Left lung (tissue), 14 donors: ENCODE measurements around the gene MFSD8. TPM values are rescaled to one million over a fixed set of nuclear protein-coding genes. Genes with fewer than 3 reads are reported as not detected.

Experiments used
- ATAC-seq: fragments of 200-7000 bp; cut with Tn5 transposase; one replicate; pipeline ENCODE4 v1.9.1; 2020; ENCODE audit warnings: moderate library complexity
- DNase-seq, 4 donors: peaks; one replicate each; pipeline ENCODE4 v3.0.0-alpha.2; 2013 to 2020
- H3K27ac ChIP-seq, 2 donors: fragments of 200-600 bp; sonication (generic) in 1 of 2; one replicate each; pipeline versions ENCODE4 v1.5.0 to v1.8.0; 2020 to 2021
- H3K27me3 ChIP-seq, 2 donors: fragments of 200-600 bp; sonication (generic) in 1 of 2; one replicate each; pipeline versions ENCODE4 v1.5.0 to v1.8.0; 2020 to 2021
- H3K36me3 ChIP-seq, 2 donors: fragments of 200-600 bp; sonication (generic) in 1 of 2; one replicate each; pipeline versions ENCODE4 v1.5.0 to v1.8.0; 2020 to 2021
- H3K4me1 ChIP-seq, 2 donors: fragments of 200-600 bp; one replicate each; pipeline ENCODE4 v1.8.0; 2021
- H3K4me3 ChIP-seq, 2 donors: fragments of 200-600 bp; sonication (generic) in 1 of 2; one replicate each; pipeline versions ENCODE4 v1.5.0 to v1.8.0; 2020 to 2021; ENCODE audit warnings: mild to moderate bottlenecking in 1 of 2
- H3K9me3 ChIP-seq, 2 donors: fragments of 200-600 bp; sonication (generic) in 1 of 2; one replicate each; pipeline versions ENCODE4 v1.5.0 to v1.8.0; 2020 to 2021
- intact Hi-C, 2 donors: fragments of 100-400 bp; cut with DNase I; formaldehyde crosslinking; loops; one replicate each; pipeline versions ENCODE4 v1.11.2 to v1.14.2; 2022
- long read RNA-seq, 12 donors: library from polyadenylated mRNA in 2 of 12; unstranded in 2 of 12; transcript quantifications; one replicate each; pipeline ENCODE4 v2.0.0 and lab custom pipeline, GENCODE V29; 2019 to 2026
- polyA plus RNA-seq, 6 donors: library from polyadenylated mRNA; unstranded; fragments of 120-200 nt; gene quantifications; one replicate each; pipeline ENCODE4 v1.2.1, GENCODE V29; 2013; ENCODE audit not compliant: insufficient read length in 6 of 6
- total RNA-seq, 2 donors: library from RNA; stranded (reverse); fragmentation: NEBNext Ultra II Directional; extraction: Animal tissue kit (Norgen Biotek cat#: 25700); gene quantifications; one replicate each; pipeline ENCODE4 v1.2.1, GENCODE V29; 2021
- TF ChIP-seq, protein P1 (sequence below), 2 donors: fragments of 200-600 bp; sonication (generic) in 1 of 2; IDR thresholded peaks; one replicate each; pipeline versions ENCODE4 v1.5.0 to v1.8.0; 2021; ENCODE audit warnings: antibody characterized with exemption in 2 of 2
- donor health status: DM: no; HTN: yes; CAD: no.
- donor health status: DM: no; HTN: no; CAD: no.

The MFSD8 gene, protein sequence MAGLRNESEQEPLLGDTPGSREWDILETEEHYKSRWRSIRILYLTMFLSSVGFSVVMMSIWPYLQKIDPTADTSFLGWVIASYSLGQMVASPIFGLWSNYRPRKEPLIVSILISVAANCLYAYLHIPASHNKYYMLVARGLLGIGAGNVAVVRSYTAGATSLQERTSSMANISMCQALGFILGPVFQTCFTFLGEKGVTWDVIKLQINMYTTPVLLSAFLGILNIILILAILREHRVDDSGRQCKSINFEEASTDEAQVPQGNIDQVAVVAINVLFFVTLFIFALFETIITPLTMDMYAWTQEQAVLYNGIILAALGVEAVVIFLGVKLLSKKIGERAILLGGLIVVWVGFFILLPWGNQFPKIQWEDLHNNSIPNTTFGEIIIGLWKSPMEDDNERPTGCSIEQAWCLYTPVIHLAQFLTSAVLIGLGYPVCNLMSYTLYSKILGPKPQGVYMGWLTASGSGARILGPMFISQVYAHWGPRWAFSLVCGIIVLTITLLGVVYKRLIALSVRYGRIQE
- total RNA-seq (10 to 100 TPM; 18.3 to 21.5 TPM), polyA plus RNA-seq (10 to 100 TPM; 26.5 to 37.2 (median 31.4) TPM)
- long read RNA-seq, donor 1, partial matches to known transcripts, result 0 of 6 reads
- long read RNA-seq, donor 1, other reads (novel, unspliced or antisense), result 0 of 6 reads
- long read RNA-seq, donor 2, full-length matches to known transcripts, result 9 of 9 reads
- long read RNA-seq, donor 2, partial matches to known transcripts, result 0 of 9 reads
- long read RNA-seq, donor 2, other reads (novel, unspliced or antisense), result 0 of 9 reads
- long read RNA-seq, donor 3, full-length matches to known transcripts, result 2 of 2 reads
- long read RNA-seq, donor 3, partial matches to known transcripts, result 0 of 2 reads
- long read RNA-seq, donor 3, other reads (novel, unspliced or antisense), result 0 of 2 reads
- long read RNA-seq, donor 4, full-length matches to known transcripts, result 2 of 3 reads
- long read RNA-seq, donor 4, partial matches to known transcripts, result 0 of 3 reads
- long read RNA-seq, donor 4, other reads (novel, unspliced or antisense), result 1 of 3 reads
- long read RNA-seq, donor 5, transcript MFSD8-214 (4 exons, 886 nt), result major isoform, 7 of 24 reads
- long read RNA-seq, donor 5, partial matches to known transcripts, result 16 of 24 reads
- long read RNA-seq, donor 5, other reads (novel, unspliced or antisense), result 0 of 24 reads
- long read RNA-seq, donor 6, partial matches to known transcripts, result 0 of 4 reads
- long read RNA-seq, donor 6, other reads (novel, unspliced or antisense), result 0 of 4 reads
- long read RNA-seq, donor 7, result 0 reads
- long read RNA-seq, donor 8, full-length matches to known transcripts, result 4 of 4 reads
- long read RNA-seq, donor 8, partial matches to known transcripts, result 0 of 4 reads
- long read RNA-seq, donor 8, other reads (novel, unspliced or antisense), result 0 of 4 reads
- long read RNA-seq, donor 9, result 0 reads
- long read RNA-seq, donor 10, full-length matches to known transcripts, result 2 of 2 reads
- long read RNA-seq, donor 10, partial matches to known transcripts, result 0 of 2 reads
- long read RNA-seq, donor 10, other reads (novel, unspliced or antisense), result 0 of 2 reads
- long read RNA-seq, donor 11, partial matches to known transcripts, result 14 of 16 reads
- long read RNA-seq, donor 11, other reads (novel, unspliced or antisense), result 0 of 16 reads
- long read RNA-seq, donor 12, full-length matches to known transcripts, result 1 of 1 reads
- long read RNA-seq, donor 12, partial matches to known transcripts, result 0 of 1 reads
- long read RNA-seq, donor 12, other reads (novel, unspliced or antisense), result 0 of 1 reads

DNA sequence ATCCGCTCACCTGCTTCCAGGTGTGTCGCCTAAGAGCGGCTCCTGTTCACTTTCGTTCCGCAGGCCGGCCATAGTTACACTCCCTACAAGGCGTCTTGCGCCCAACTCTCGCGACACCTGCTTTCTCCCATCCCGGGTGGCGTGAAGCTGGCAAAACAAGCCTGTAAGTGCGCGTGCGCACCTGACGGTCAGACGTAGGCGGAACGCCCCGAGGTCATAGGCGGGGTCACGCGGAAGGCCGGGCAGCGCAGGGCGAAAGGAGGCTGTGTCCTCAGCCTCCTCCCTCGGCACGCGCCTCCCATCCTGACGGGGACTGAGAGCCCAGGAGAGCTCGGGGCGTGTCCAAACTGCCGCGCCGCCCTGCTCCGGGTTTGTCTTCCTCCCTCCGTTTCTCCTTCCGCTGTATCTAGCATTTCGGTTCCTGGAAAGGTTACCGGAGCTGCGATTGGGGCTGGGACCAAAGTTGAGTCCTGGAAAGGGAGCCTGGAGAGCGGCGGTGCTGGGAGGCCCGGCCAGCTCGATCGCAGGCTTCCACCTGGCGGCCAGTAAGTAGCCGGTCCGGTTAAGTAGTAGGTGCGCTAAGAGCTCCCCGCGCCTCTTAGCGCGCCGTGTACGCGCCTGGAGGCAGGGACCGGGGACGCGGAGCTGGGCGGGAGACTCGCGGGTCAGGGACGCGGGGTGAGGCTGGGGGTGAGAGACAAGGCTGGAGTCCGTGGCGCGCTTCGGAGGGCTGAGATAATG, at the start of gene MFSD8, which contains the start of gene ABHD18:
TSS of gene MFSD8 (minus strand) at position 112 of the 741 bp plus-strand sequence. CDS start at position 72, 40 bp downstream.
TSS of gene ABHD18 (plus strand) at position 345 of the 741 bp plus-strand sequence. CDS start 17,550 bp downstream, outside the sequence.
- DNase-seq (peak; percentile 96 to 100 (median 100)), ATAC-seq (peak; percentile 98)
- TF ChIP-seq, protein P1, sequence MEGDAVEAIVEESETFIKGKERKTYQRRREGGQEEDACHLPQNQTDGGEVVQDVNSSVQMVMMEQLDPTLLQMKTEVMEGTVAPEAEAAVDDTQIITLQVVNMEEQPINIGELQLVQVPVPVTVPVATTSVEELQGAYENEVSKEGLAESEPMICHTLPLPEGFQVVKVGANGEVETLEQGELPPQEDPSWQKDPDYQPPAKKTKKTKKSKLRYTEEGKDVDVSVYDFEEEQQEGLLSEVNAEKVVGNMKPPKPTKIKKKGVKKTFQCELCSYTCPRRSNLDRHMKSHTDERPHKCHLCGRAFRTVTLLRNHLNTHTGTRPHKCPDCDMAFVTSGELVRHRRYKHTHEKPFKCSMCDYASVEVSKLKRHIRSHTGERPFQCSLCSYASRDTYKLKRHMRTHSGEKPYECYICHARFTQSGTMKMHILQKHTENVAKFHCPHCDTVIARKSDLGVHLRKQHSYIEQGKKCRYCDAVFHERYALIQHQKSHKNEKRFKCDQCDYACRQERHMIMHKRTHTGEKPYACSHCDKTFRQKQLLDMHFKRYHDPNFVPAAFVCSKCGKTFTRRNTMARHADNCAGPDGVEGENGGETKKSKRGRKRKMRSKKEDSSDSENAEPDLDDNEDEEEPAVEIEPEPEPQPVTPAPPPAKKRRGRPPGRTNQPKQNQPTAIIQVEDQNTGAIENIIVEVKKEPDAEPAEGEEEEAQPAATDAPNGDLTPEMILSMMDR (IDR thresholded peaks at IDR 0.05), result peak in 1 of 2 donors; percentile 10
- Histone ChIP-seq H3K4me3 (peak within 1 kb of the TSS; percentile 80), H3K4me1 (peaks cover 4 to 26% of the 10 kb centered on the region in 2 donors), H3K36me3 (no peaks in the 10 kb centered on the region), H3K9me3 (no peaks in the 10 kb centered on the region), H3K27ac (peak within 1 kb of the TSS; percentile 90 to 97), H3K27me3 (no peaks in the 10 kb centered on the region)
- intact Hi-C loops, result no loop called here

DNA sequence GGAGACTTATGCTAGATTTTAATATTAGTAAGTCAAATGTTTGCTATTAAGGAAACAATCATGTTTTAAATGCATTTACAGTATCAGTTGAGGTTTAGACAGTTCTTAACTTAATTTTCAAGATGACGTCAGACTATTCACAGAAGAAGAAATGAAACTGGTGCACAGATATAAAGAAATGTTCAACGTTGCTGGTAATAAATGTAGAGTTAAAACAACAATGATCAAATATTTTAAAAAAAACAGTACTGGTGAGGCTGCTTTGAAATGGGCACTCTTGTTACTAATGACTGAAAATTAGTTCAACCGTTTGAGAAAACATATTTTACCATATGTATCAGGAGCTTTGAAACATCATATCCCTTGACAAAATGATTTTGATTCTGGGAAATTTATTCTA, 44.5 kb upstream of the MFSD8 start:
- no peak overlapping the region for H3K4me3 ChIP-seq
- no peaks in the 10 kb centered on the region for H3K9me3 ChIP-seq
- peaks cover 0 to 37% of the 10 kb centered on the region in 2 donors for H3K36me3 ChIP-seq
- TF ChIP-seq, protein P1 (IDR thresholded peaks at IDR 0.05), result no peak
- no peaks in the 10 kb centered on the region for H3K27me3 ChIP-seq
- H3K4me1 ChIP-seq, result no peaks in the 10 kb centered on the region
- intact Hi-C loops, result no loop called here
- ATAC-seq (no peak), DNase-seq (no peak)
- H3K27ac ChIP-seq, result no peak overlapping the region

DNA sequence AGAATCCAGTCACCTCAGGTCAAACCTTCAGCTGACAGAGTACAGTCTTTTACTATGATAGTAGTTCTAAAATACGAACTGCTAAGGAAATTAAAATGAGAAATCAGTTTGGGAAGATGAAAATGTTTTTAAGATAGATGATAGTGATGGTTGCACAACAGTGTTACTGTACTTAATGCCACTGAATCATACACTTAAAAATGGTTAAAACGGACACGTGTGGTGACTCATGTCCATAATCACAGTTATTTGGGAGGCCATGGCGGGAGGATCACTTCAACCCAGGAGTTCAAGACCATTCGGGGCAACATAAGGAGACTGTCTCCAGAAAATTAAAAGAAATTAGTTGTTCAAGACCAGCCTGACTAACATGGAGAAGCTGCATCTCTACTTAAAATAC, 41.6 kb upstream of the MFSD8 start:
- ATAC-seq (no peak), DNase-seq (no peak)
- Histone ChIP-seq H3K9me3 (no peaks in the 10 kb centered on the region), H3K27me3 (no peaks in the 10 kb centered on the region), H3K27ac (no peak overlapping the region), H3K4me1 (no peaks in the 10 kb centered on the region), H3K4me3 (no peak overlapping the region), H3K36me3 (peaks cover 0 to 27% of the 10 kb centered on the region in 2 donors)
- intact Hi-C loops, result no loop called here
- TF ChIP-seq, protein P1 (IDR thresholded peaks at IDR 0.05), result no peak
